H9 (cell line): ENCODE results near the gene TIMM50. TPM values are rescaled to one million over a fixed set of nuclear protein-coding genes. Genes with fewer than 3 reads are reported as not detected.

Experiments used
- DNase-seq: peaks from one replicate; pipeline ENCODE4 v3.0.0-alpha.2; 2017
- H2AFZ ChIP-seq: one replicate; pipeline ENCODE4 v1.6.1; 2013; ENCODE audit warnings: mild to moderate bottlenecking, low read length, control low read depth, moderate library complexity
- H2AK5ac ChIP-seq: 2 replicates; pipeline ENCODE4 v1.6.1; 2013; ENCODE audit warnings: low read length, control low read depth, mixed read lengths; ENCODE audit not compliant: insufficient read length
- H2BK120ac ChIP-seq: one replicate; pipeline ENCODE4 v1.6.1; 2013; ENCODE audit warnings: low read depth, mild to moderate bottlenecking, low read length, control low read depth, inconsistent platforms; ENCODE audit not compliant: poor library complexity, severe bottlenecking
- H2BK12ac ChIP-seq: 2 replicates; pipeline ENCODE4 v1.6.1; 2013; ENCODE audit warnings: low read length, control low read depth, mixed read lengths, low read depth; ENCODE audit not compliant: insufficient read length
- H2BK15ac ChIP-seq: 2 replicates; pipeline ENCODE4 v1.6.1; 2013; ENCODE audit warnings: low read depth, low read length, control low read depth
- H2BK20ac ChIP-seq: one replicate; pipeline ENCODE4 v1.6.1; 2013; ENCODE audit warnings: low read depth, mild to moderate bottlenecking, low read length, control low read depth, inconsistent platforms; ENCODE audit not compliant: poor library complexity, severe bottlenecking
- H2BK5ac ChIP-seq: 2 replicates; pipeline ENCODE4 v1.6.1; 2013; ENCODE audit warnings: low read length, control low read depth, mixed read lengths; ENCODE audit not compliant: insufficient read length
- H3K14ac ChIP-seq: 2 replicates; pipeline ENCODE4 v1.6.1; 2013; ENCODE audit warnings: low read length, control low read depth; ENCODE audit not compliant: insufficient read depth
- H3K18ac ChIP-seq: 2 replicates; pipeline ENCODE4 v1.6.1; 2013; ENCODE audit warnings: low read depth, mild to moderate bottlenecking, mixed read lengths, low read length, control low read depth; ENCODE audit not compliant: insufficient read length
- H3K23ac ChIP-seq: 2 replicates; pipeline ENCODE4 v1.6.1; 2013; ENCODE audit warnings: low read length, control low read depth, mixed read lengths, low read depth; ENCODE audit not compliant: insufficient read length
- H3K23me2 ChIP-seq: 2 replicates; pipeline ENCODE4 v1.6.1; 2013; ENCODE audit warnings: low read depth, mild to moderate bottlenecking, mixed read lengths, low read length, control low read depth; ENCODE audit not compliant: insufficient read length, poor library complexity, severe bottlenecking
- H3K27ac ChIP-seq: 2 replicates; pipeline ENCODE4 v1.5.1; 2013; ENCODE audit warnings: low read length, control low read depth, mixed read lengths, low read depth; ENCODE audit not compliant: insufficient read length
- H3K27me3 ChIP-seq: 2 replicates; pipeline ENCODE4 v1.6.1; 2013; ENCODE audit warnings: low read length, control low read depth, inconsistent platforms; ENCODE audit not compliant: insufficient read depth
- H3K4ac ChIP-seq: 2 replicates; pipeline ENCODE4 v1.6.1; 2013; ENCODE audit warnings: low read depth, mild to moderate bottlenecking, control low read depth, inconsistent platforms, low read length, moderate library complexity
- H3K4me1 ChIP-seq: 2 replicates; pipeline ENCODE4 v1.6.1; 2013; ENCODE audit warnings: low read length, control low read depth, inconsistent platforms; ENCODE audit not compliant: insufficient read depth
- H3K4me2 ChIP-seq: 2 replicates; pipeline ENCODE4 v1.6.1; 2013; ENCODE audit warnings: low read length, control low read depth, mixed read lengths; ENCODE audit not compliant: insufficient read length, insufficient read depth
- H3K56ac ChIP-seq: 2 replicates; pipeline ENCODE4 v1.6.1; 2013; ENCODE audit warnings: low read depth, mild to moderate bottlenecking, mixed read lengths, low read length, control low read depth; ENCODE audit not compliant: insufficient read length
- H3K79me1 ChIP-seq: 2 replicates; pipeline ENCODE4 v1.6.1; 2013; ENCODE audit warnings: low read depth, mild to moderate bottlenecking, moderate library complexity, low read length, control low read depth, inconsistent platforms; ENCODE audit not compliant: insufficient read depth, poor library complexity, severe bottlenecking
- H3K79me2 ChIP-seq: 2 replicates; pipeline ENCODE4 v1.6.1; 2013; ENCODE audit warnings: low read length, control low read depth, inconsistent platforms; ENCODE audit not compliant: insufficient read depth
- H3K9ac ChIP-seq: 2 replicates; pipeline ENCODE4 v1.6.1; 2013; ENCODE audit warnings: low read length, control low read depth, mixed read lengths; ENCODE audit not compliant: insufficient read length; ENCODE audit errors: extremely low read depth
- H3K9me3 ChIP-seq: one replicate; pipeline ENCODE4 v1.6.1; 2013; ENCODE audit warnings: low read depth, low read length, inconsistent platforms; ENCODE audit not compliant: control insufficient read depth
- H3T11ph ChIP-seq: one replicate; pipeline ENCODE4 v1.6.1; 2013; ENCODE audit warnings: mild to moderate bottlenecking, low read length, control low read depth, inconsistent platforms
- H4K20me1 ChIP-seq: one replicate; pipeline ENCODE4 v1.6.1; 2013; ENCODE audit not compliant: control insufficient read depth, insufficient read length, insufficient read depth
- H4K5ac ChIP-seq: 2 replicates; pipeline ENCODE4 v1.6.1; 2013; ENCODE audit warnings: low read depth, mild to moderate bottlenecking, mixed read lengths, low read length, control low read depth; ENCODE audit not compliant: insufficient read length
- H4K8ac ChIP-seq: replicated peaks from 2 replicates; pipeline ENCODE4 v1.6.1; 2013; ENCODE audit warnings: low read length, control low read depth, mixed read lengths, low read depth; ENCODE audit not compliant: insufficient read length
- H4K91ac ChIP-seq: 2 replicates; pipeline ENCODE4 v1.6.1; 2013; ENCODE audit warnings: low read depth, mild to moderate bottlenecking, moderate library complexity, mixed read lengths, low read length, control low read depth; ENCODE audit not compliant: insufficient read length
- H3K27ac Mint-ChIP-seq, 3 experiments: 2 replicates in 2 of 3; 3 replicates in 1 of 3; pipeline ENCODE4 v1.8.0; 2020 to 2021; ENCODE audit warnings: mixed read lengths in 3 of 3, mild to moderate bottlenecking in 1 of 3, moderate library complexity in 1 of 3
- H3K27me3 Mint-ChIP-seq: 2 replicates; pipeline ENCODE4 v1.8.0; 2021; ENCODE audit warnings: low read depth, mild to moderate bottlenecking, moderate library complexity, mixed read lengths
- H3K36me3 Mint-ChIP-seq, 3 experiments: 2 replicates in 2 of 3; 3 replicates in 1 of 3; pipeline ENCODE4 v1.8.0; 2020 to 2021; ENCODE audit warnings: low read depth in 3 of 3, mixed read lengths in 3 of 3; ENCODE audit not compliant: insufficient read depth in 1 of 3
- H3K4me1 Mint-ChIP-seq, 2 experiments: 2 replicates each; pipeline ENCODE4 v1.8.0; 2020; ENCODE audit warnings: mixed read lengths in 2 of 2
- H3K4me3 Mint-ChIP-seq, 2 experiments: 2 replicates in 1 of 2; 3 replicates in 1 of 2; pipeline ENCODE4 v1.8.0; 2020 to 2021; ENCODE audit warnings: mild to moderate bottlenecking in 2 of 2, mixed read lengths in 2 of 2, moderate library complexity in 1 of 2
- H3K9me3 Mint-ChIP-seq, 2 experiments: 2 replicates in 1 of 2; 3 replicates in 1 of 2; pipeline ENCODE4 v1.8.0; 2020; ENCODE audit warnings: mild to moderate bottlenecking in 2 of 2, mixed read lengths in 2 of 2, moderate library complexity in 1 of 2
- CTCF ChIP-seq: fragments of 200-600 bp; sonication (generic); conservative IDR thresholded peaks from 3 replicates; pipeline ENCODE4 v1.8.0; 2021; ENCODE audit warnings: antibody characterized with exemption, mild to moderate bottlenecking
- WGBS: extraction: QIAGEN DNeasy Blood & Tissue Kit; methylation state at CpG from one replicate; pipeline ENCODE4 v1.1.7; 2013; ENCODE audit warnings: missing lambda C conversion rate, low lambda C conversion rate, mixed read lengths; ENCODE audit not compliant: insufficient read length; ENCODE audit errors: extremely low coverage; 5-methylcytosine and 5-hydroxymethylcytosine counted together
- total RNA-seq: library from RNA; stranded (reverse); gene quantifications from 2 replicates; pipeline ENCODE4 v1.2.1, GENCODE V29; 2021

Gene TIMM50
- total RNA-seq, 1 experiment from 2014 or later, result 128 TPM

GRCh38 chr19:39473443-39473960 lies 7.1 kb upstream of the TIMM50 start:
- Histone ChIP-seq H3K79me2 (no peaks in the 10 kb centered on the region), H2BK5ac (no peak overlapping the region), H3T11ph (no peak overlapping the region), H2BK15ac (no peak overlapping the region), H4K91ac (no peak overlapping the region), H4K20me1 (no peaks in the 10 kb centered on the region), H2AK5ac (no peak overlapping the region), H3K79me1 (no peaks in the 10 kb centered on the region), H3K56ac (no peak overlapping the region), H3K23ac (no peak overlapping the region), H3K4ac (no peak overlapping the region), H2AFZ (no peak overlapping the region), H3K4me1 (no peaks in the 10 kb centered on the region), H3K9ac (no peak overlapping the region), H3K14ac (no peak overlapping the region), H2BK12ac (no peak overlapping the region), H2BK20ac (no peak overlapping the region), H2BK120ac (no peak overlapping the region), H4K8ac (no peak overlapping the region), H3K27ac (no peak overlapping the region), H3K9me3 (no peaks in the 10 kb centered on the region), H4K5ac (no peak overlapping the region), H3K23me2 (no peaks in the 10 kb centered on the region), H3K27me3 (no peaks in the 10 kb centered on the region), H3K18ac (no peak overlapping the region), H3K4me2 (no peak overlapping the region)
- H3K36me3 Mint-ChIP-seq, result peaks cover 45 to 80% (median 76%) of the 10 kb centered on the region in 3 experiments; a peak in 6 of 7 replicates
- no peak overlapping the region for H3K4me3 Mint-ChIP-seq
- DNase-seq, result no peak
- no peak for TF ChIP-seq CTCF
- peaks cover 0 to 5% of the 10 kb centered on the region in 2 experiments; a peak in 1 of 4 replicates for H3K4me1 Mint-ChIP-seq
- H3K27me3 Mint-ChIP-seq, result no peaks in the 10 kb centered on the region; the same call in 1 of the 2 replicates
- H3K9me3 Mint-ChIP-seq, result no peaks in the 10 kb centered on the region; a peak in 1 of 5 replicates
- no CpG with 5 or more reads among the region's 11 CpGs for WGBS
- H3K27ac Mint-ChIP-seq, result no peak overlapping the region
